Neural cell (in vitro differentiated cells): ENCODE data around the gene FBXL22.

Source experiments
- CTCF ChIP-seq: fragments of 450-650 bp; IDR thresholded peaks from 2 replicates; pipeline ENCODE4 v1.5.1; 2014; ENCODE audit warnings: antibody characterized with exemption, mild to moderate bottlenecking, moderate library complexity; ENCODE audit not compliant: poor library complexity, severe bottlenecking
- EP300 ChIP-seq: fragments of 450-650 bp; conservative IDR thresholded peaks from 2 replicates; pipeline ENCODE4 v1.6.1; 2014; ENCODE audit warnings: antibody characterized with exemption, mild to moderate bottlenecking, moderate library complexity; ENCODE audit not compliant: poor library complexity, severe bottlenecking
- EZH2 ChIP-seq: fragments of 200-600, 300-800 bp; shearing (Covaris generic), sonication (generic); IDR thresholded peaks from 2 replicates; pipeline ENCODE4 v1.6.1; 2014; ENCODE audit warnings: antibody characterized with exemption, low read length, borderline replicate concordance, mild to moderate bottlenecking; ENCODE audit not compliant: insufficient read depth, poor library complexity, severe bottlenecking
- MXI1 ChIP-seq: fragments of 450-650 bp; conservative IDR thresholded peaks from 2 replicates; pipeline ENCODE4 v1.6.1; 2014; ENCODE audit warnings: antibody characterized with exemption, mild to moderate bottlenecking; ENCODE audit not compliant: poor library complexity, severe bottlenecking
- POLR2AphosphoS5 ChIP-seq: IDR thresholded peaks from 2 replicates; pipeline ENCODE4 v1.6.1; 2012
- RAD21 ChIP-seq: fragments of 450-650 bp; conservative IDR thresholded peaks from 2 replicates; pipeline ENCODE4 v1.6.1; 2014; ENCODE audit warnings: antibody characterized with exemption, mild to moderate bottlenecking, moderate library complexity
- TAF1 ChIP-seq: IDR thresholded peaks from 2 replicates; pipeline ENCODE4 v1.6.1; 2012; ENCODE audit warnings: low read depth

GRCh38 chr15:63601704-63602185 is 4.6 kb downstream of the FBXL22 start:
- TF ChIP-seq CTCF, result no peak
- TF ChIP-seq POLR2AphosphoS5, result no peak
- no peak for TF ChIP-seq EZH2
- no peak for TF ChIP-seq MXI1
- no peak for TF ChIP-seq TAF1
- TF ChIP-seq RAD21, result no peak
- TF ChIP-seq EP300, result no peak
